Left cardiac atrium (tissue), 4 donors: ENCODE measurements around the gene CLEC1B. TPM values are rescaled to one million over a fixed set of nuclear protein-coding genes. Genes with fewer than 3 reads are reported as not detected.
A peak's percentile ranks its signal among the peaks of the same experiment; 100 is the strongest.
"Not testable (repeated sequence)": the region's sequence is repeated elsewhere in the genome, so short reads cannot be mapped to it uniquely, and the experiment has no call there.

Experiments
- ATAC-seq, 2 donors: fragments of 200-7000 bp; cut with Tn5 transposase; one replicate each; pipeline ENCODE4 v1.9.1; 2020; ENCODE audit warnings: mild to moderate bottlenecking in 2 of 2, moderate library complexity in 2 of 2
- DNase-seq: peaks from one replicate; pipeline ENCODE4 v3.0.0-alpha.2; 2020
- intact Hi-C, 2 donors: fragments of 100-400 bp; cut with DNase I; formaldehyde crosslinking; loops; one replicate each; pipeline versions ENCODE4 v1.14.1 to v1.15.1; 2022 to 2023
- total RNA-seq, 2 donors: library from RNA; stranded (reverse); fragmentation: NEBNext Ultra II Directional; extraction: Animal tissue kit (Norgen Biotek cat#: 25700); gene quantifications; one replicate each; pipeline ENCODE4 v1.2.1, GENCODE V29; 2021
- donor health status: DM: no; HTN: yes; CAD: no.
- donor health status: DM: no; HTN: yes; CAD: no; lungs with severe emphysema.
- donor health status: DM: yes; HTN: yes; CAD: no.
- donor health status: Dilated cardiomyopathy.

The CLEC1B gene
- total RNA-seq, 2 donors from 2014 or later, result not detected

GRCh38 chr12:9977916-9978315, 21.0 kb downstream of the CLEC1B start:
- ATAC-seq (no peak), DNase-seq (no peak)
- intact Hi-C loops, result no loop called here

- ATAC-seq, intact Hi-C loops, DNase-seq: not testable (repeated sequence)
Observed at GRCh38 chr12:9976626-9977025, 22.3 kb downstream of the CLEC1B start.

DNA sequence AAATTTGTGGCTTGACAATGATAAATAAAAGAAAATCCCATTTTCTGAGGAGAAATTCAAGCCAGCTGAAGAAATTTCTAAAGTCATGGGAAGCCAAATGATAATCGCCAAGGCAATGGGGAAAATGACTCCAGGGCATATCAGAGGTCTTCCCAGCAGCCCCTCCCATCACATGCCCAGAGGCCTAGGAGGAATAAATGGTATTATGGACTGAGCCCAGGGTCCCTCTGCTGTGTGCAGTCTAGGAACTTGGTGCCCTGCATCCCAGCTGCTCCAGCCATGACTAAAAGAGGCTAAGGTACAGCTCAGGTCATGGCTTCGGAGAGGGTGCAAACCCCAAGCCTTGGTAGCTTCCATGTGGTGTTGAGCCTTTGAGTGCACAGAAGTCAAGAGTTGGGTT, 23.3 kb downstream of the CLEC1B start:
- ATAC-seq (no peak), DNase-seq (no peak)
- intact Hi-C loops, result no loop called here

- DNase-seq, intact Hi-C loops, ATAC-seq: not testable (repeated sequence)
Observed at GRCh38 chr12:9974731-9975130, 24.2 kb downstream of the CLEC1B start.

DNA sequence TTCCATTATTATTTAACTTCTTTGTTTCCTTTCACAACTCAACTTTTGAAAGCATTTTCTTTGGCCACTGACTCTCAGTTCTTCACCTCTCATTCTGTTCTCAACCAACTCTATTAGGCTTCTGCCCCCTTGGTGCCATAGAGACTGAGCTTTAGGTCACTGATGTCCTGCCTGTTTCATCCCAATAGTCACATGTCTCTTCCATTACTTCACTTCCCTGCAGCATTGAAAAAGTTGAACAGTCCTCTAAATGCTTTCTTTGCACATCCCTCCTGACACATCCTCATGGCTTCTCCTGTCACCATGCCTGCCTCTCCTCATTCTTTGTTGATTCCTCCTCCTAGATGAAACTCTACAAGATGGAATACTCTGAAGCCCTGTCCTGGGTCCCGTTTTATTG, 25.0 kb downstream of the CLEC1B start:
- DNase-seq (no peak), ATAC-seq (no peak)
- intact Hi-C loops, result no loop called here

- DNase-seq (no peak), ATAC-seq (no peak)
- intact Hi-C loops, result no loop called here
Observed at GRCh38 chr12:9971181-9971580, 27.7 kb downstream of the CLEC1B start, which contains the start of gene CLEC12A. TSS of gene CLEC12A (plus strand) at chr12:9971409. CDS start at chr12:9971597, 188 bp downstream.

- ATAC-seq, result no peak
- intact Hi-C loops, result no loop called here
- no peak for DNase-seq
Observed at GRCh38 chr12:9969673-9970072, 29.2 kb downstream of the CLEC1B start.

DNA sequence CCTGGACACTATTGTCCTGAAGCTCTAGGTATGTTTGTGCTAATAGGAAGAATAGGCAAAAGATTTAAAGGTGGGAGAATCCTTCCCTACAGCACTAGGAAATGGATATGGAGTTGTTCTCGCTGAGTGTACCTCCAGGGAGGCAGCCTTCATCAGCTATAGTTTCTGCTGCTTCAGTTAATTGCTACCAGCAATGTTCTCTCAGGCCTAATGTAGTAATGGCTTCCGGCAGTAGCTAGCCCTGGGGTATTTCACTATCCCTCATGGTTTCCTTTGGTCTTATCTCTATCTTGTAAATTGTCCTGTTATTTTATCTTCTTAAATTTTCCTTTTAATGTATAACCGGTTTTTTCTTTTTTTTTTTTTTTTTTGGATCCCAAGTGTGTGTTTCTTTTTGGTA, 37.0 kb downstream of the CLEC1B start:
- ATAC-seq, result no peak
- DNase-seq, result no peak
- intact Hi-C loops, result no loop called here

GRCh38 chr12:9961106-9961505, 37.8 kb downstream of the CLEC1B start:
- intact Hi-C loops, result no loop called here

GRCh38 chr12:9960590-9960989, 38.3 kb downstream of the CLEC1B start:
- DNase-seq, result no peak
- intact Hi-C loops, result no loop called here
- no peak for ATAC-seq

More at GRCh38 chr12:9961106-9961505, 37.8 kb downstream of the CLEC1B start:
- DNase-seq, result no peak
- no peak for ATAC-seq

DNA sequence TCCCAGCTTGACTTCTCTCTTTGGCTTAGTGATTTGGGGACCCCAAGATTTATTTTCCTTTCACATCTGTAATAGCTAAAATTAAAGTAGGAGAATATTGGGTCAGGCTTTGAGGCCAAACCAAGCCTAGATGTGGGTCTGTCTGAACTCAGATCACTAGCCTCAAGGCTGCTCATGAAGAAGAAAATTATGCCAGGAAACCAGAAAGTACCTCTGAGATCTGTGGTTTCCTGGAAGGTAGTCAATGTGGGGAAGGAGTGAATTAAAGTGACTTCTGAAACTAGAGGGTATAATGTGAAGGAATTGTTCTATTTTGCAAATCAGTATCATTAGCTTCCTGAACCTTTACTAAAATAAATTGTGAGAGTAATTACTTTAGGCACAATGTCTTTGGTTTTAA, 41.1 kb downstream of the CLEC1B start:
- no peak for ATAC-seq
- no peak for DNase-seq
- intact Hi-C loops, result no loop called here

GRCh38 chr12:9952954-9953729, 45.8 kb downstream of the CLEC1B start:
- ATAC-seq, intact Hi-C loops, DNase-seq: not testable (repeated sequence)

DNA sequence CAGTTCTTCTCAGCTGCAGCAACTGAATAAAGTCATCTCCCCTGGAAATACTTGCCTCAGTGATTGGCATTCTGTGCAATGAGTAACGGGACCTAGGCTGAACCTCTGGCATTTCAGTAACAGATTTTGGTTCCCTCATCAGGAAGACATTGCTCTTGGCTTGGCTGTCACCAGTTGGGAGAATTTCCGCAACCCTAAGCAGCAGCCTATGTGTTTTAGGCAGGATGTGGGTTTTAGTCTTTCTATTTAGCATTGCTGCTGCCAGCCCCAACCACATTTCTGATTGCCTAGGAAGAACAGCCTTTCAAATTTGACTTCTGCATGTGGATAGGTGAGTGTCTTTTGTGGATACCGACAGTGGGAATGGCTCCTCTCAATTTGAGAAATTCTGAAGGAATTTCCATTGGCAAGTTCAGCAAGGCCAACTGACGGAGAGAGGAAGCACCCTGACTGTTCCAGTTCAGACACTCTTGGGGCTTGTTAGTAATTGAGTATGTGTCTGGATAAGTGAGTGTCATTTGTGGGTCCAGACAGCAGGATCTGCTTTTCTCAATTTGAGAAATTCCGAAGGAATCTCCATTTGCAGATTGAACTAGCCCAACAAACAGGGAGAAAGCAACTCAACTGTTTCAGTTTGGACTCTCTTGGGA, 47.8 kb downstream of the CLEC1B start:
- no peak for ATAC-seq
- intact Hi-C loops, result no loop called here
- DNase-seq, result no peak

GRCh38 chr12:9948606-9949296, 50.2 kb downstream of the CLEC1B start:
- intact Hi-C loops, result no loop called here
- DNase-seq (no peak), ATAC-seq (no peak)

DNA sequence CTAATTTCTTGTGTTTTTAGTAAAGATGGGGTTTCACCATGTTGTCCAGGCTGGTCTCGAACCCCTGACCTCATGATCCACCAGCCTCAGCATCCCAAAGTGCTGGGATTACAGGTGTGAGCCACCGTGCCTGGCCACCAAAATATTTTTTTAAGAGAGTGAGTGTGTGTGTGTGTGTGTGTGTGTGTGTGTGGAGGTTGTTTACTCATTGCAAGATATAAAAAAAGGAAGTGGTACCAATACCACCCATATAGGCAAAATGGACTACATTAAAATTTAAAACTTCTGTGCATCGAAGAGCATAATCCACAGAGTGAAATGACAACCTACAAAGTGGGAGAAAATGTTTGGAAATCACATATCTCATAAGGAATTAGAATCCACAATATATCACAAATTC, 51.2 kb downstream of the CLEC1B start:
- no peak for DNase-seq
- intact Hi-C loops, result no loop called here
- no peak for ATAC-seq

- ATAC-seq, result no peak
- intact Hi-C loops, result no loop called here
- no peak for DNase-seq
Observed at GRCh38 chr12:9944391-9944790, 54.5 kb downstream of the CLEC1B start.

GRCh38 chr12:9943240-9943639, 55.7 kb downstream of the CLEC1B start:
- peak in 1 of 2 donors; percentile 53 for ATAC-seq
- intact Hi-C loops, result no loop called here
- no peak for DNase-seq
